ENCODE results near the gene CLEC17A.
"Not testable (repeated sequence)": the region's sequence is repeated elsewhere in the genome, so short reads cannot be mapped to it uniquely, and the experiment has no call there.

The CLEC17A gene

GRCh38 chr19:14544047-14544446, 38.8 kb upstream of the CLEC17A start:
- Histone ChIP-seq H3K4me3 (no peak overlapping the region), H3K27ac (no peak overlapping the region)
- no peak for DNase-seq (ENCODE audit: low spot score)
- TF ChIP-seq CTCF (IDR thresholded peaks at IDR 0.05), result no peak

DNA sequence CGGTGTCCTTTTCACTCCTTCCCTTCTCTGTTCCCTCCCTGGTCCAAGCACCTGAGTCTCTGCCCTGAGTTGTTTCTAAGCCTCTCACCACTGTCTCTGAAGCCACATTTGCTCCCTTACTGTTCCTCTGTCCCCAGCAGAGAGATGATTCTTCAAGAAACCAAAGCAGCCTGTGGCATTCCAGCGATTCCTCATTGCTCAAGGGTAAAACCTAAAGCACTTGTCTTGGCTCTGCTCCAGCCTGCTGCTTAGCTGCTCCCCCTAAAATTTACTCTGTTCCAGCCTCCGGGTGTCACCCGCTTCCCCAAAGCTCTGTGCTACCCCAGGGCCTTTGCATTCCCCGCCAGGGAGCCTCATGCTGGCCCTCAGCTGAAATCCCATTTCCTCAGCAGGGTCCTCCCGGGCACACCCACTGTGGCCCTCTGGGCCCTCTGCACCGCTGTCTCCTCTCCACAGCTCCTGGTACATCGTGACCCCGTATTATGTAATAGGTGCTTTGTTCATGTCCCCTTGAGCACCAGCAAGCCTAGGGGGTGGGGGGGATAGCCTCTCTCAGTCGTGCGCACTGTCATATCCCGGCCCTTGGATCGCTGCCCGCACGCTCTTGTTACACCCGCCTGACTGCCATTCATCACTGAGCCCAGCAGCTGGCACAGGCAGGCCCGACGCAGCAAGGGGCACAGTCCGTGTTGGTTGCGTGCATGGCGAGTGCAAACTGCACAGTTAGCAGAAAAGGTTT, 37.7 kb upstream of the CLEC17A start:
- no peak overlapping the region for H3K4me3 ChIP-seq
- TF ChIP-seq CTCF (IDR thresholded peaks at IDR 0.05), result no peak
- no peak for DNase-seq (ENCODE audit: low spot score)
- H3K27ac ChIP-seq, result no peak overlapping the region

DNA sequence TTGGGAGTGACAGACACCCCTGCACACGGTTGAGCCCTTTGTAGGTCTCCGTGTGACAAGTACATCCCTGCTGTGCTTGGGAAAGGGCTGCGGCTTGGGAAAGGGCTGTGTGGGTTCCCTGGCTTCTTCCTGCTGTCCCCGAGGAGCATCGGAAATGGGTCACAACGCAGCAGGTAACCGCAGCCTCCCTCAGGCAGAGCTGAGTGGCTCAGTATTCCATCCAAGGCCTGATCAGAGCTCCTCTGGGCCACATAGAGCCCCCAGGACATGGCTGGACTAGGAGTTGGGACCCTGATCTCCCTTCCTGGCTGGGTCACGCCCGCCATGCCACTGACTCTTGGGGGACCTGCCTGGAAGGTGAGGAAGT, 37.2 kb upstream of the CLEC17A start:
- no peak for DNase-seq (ENCODE audit: low spot score)
- H3K4me3 ChIP-seq, result no peak overlapping the region
- TF ChIP-seq CTCF (IDR thresholded peaks at IDR 0.05), result no peak
- H3K27ac ChIP-seq, result no peak overlapping the region

GRCh38 chr19:14550201-14550754, 32.6 kb upstream of the CLEC17A start:
- Histone ChIP-seq H3K27ac (no peak overlapping the region), H3K4me3 (no peak overlapping the region)
- TF ChIP-seq CTCF (IDR thresholded peaks at IDR 0.05), result no peak
- DNase-seq (ENCODE audit: low spot score), result no peak

GRCh38 chr19:14551134-14552005, 31.5 kb upstream of the CLEC17A start:
- not testable (repeated sequence) for DNase-seq (ENCODE audit: low spot score); H3K27ac ChIP-seq; H3K4me3 ChIP-seq

- not testable (repeated sequence) for DNase-seq (ENCODE audit: low spot score); H3K4me3 ChIP-seq; H3K27ac ChIP-seq
These were observed 30.9 kb upstream of the CLEC17A start for GRCh38 chr19:14552006-14552360.

DNA sequence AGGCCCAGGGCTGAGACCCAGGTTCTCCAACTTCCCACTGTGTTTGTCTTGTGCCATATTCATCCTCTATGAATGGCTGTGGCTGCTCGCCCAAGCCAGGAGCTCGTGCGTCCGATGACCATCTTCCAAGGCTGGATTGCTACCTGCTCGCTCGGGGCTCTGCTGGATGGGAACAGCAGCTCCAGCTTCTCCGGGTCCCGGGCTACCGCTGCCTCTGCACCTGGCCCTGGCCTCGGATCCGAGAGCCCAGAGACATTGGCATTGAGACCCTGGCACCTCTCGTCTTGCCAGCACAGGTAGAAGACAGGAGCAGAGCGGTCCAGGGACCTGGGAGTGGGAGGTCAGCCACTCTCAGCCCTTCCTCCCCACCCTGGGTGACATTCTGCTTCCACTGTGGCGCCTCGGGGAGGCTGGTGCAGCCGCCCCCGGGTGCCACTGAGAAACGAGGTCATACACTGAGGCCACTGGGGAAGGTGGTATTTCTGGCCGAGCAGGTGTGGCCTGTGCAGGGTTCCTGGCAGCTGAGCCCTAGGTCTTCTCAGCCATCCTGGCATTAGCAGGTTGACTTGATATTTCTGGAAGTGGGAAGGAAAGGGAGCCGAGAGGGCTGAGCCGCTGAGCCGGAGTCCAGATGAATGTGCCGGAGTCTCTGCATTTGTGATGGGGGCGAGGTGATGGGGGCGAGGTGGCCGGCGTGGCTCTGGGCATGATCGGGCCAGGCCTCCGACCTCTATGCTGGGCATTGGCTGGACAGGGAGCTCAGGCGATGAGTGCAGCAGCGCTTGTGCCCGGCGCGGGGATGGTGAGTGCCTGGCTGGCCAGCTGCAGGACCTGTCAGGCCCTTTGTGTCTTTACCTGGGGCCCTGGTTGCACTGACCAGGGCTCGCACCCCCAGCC, 29.6 kb upstream of the CLEC17A start:
- TF ChIP-seq CTCF (IDR thresholded peaks at IDR 0.05), result no peak
- H3K27ac ChIP-seq, result no peak overlapping the region
- DNase-seq (ENCODE audit: low spot score), result no peak
- H3K4me3 ChIP-seq, result no peak overlapping the region
